ENCODE results near the gene LZIC.

DNA sequence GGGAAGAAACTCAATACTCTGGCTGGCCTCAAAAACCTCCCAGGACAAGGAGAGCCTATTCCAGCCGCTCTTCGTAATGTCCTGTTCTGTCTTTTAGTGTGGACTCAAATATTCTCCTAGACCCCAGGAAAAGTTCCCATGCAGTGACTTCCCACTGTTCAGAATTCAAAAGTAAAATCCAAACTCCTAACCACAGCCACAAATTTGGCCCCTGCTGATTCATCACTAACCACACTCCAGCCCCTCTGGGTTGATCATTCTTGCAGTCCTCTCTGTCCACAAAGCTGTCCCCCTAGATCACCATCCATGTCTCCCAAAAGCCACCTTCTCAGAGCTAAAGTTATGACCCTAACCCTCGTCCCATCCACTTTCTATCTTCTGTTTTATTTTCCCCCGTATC is 38.2 kb downstream of the LZIC start:
- TF ChIP-seq ZBTB8A (IDR thresholded peaks at IDR 0.05; ENCODE audit: partially characterized antibody) (no peak), KDM5B (IDR thresholded peaks at IDR 0.05; ENCODE audit: insufficient replicate concordance, low read depth, low read length) (no peak), BACH1 (tag; IDR thresholded peaks at IDR 0.05) (no peak), NFRKB (IDR thresholded peaks at IDR 0.05; ENCODE audit: low read depth) (no peak), IRF2 (CRISPR knock-in tag; IDR thresholded peaks at IDR 0.05) (no peak), ZNF143 (CRISPR knock-in tag; IDR thresholded peaks at IDR 0.05) (no peak), FOXJ3 (CRISPR knock-in tag; IDR thresholded peaks at IDR 0.05) (no peak), SMAD1 (IDR thresholded peaks at IDR 0.05; ENCODE audit: low read depth, low read length, partially characterized antibody) (no peak), TCF3 (CRISPR knock-in tag; IDR thresholded peaks at IDR 0.05) (no peak), KDM1A (IDR thresholded peaks at IDR 0.05) (no peak), POLR2AphosphoS5 (IDR thresholded peaks at IDR 0.05; ENCODE audit: control insufficient read depth, insufficient read depth, low read depth, low read length) (no peak), GATAD2B (IDR thresholded peaks at IDR 0.05; ENCODE audit: borderline replicate concordance) (no peak)
- TF ChIP-seq, protein P1, sequence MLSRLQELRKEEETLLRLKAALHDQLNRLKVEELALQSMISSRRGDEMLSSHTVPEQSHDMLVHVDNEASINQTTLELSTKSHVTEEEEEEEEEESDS (CRISPR knock-in tag; IDR thresholded peaks at IDR 0.05): no peak
- TF ChIP-seq, protein P2, sequence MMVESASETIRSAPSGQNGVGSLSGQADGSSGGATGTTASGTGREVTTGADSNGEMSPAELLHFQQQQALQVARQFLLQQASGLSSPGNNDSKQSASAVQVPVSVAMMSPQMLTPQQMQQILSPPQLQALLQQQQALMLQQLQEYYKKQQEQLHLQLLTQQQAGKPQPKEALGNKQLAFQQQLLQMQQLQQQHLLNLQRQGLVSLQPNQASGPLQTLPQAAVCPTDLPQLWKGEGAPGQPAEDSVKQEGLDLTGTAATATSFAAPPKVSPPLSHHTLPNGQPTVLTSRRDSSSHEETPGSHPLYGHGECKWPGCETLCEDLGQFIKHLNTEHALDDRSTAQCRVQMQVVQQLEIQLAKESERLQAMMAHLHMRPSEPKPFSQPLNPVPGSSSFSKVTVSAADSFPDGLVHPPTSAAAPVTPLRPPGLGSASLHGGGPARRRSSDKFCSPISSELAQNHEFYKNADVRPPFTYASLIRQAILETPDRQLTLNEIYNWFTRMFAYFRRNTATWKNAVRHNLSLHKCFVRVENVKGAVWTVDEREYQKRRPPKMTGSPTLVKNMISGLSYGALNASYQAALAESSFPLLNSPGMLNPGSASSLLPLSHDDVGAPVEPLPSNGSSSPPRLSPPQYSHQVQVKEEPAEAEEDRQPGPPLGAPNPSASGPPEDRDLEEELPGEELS (CRISPR knock-in tag; IDR thresholded peaks at IDR 0.05; ENCODE audit: borderline replicate concordance): no peak

Measured in K562 (cell line).